Neural crest cell (in vitro differentiated cells): ENCODE data around the gene QPRT. TPM values are rescaled to one million over a fixed set of nuclear protein-coding genes. Genes with fewer than 3 reads are reported as not detected.

Experiments used
- DNase-seq: peaks from one replicate; pipeline ENCODE4 v3.0.0; 2021; ENCODE audit warnings: low read depth, mixed read lengths, low spot score
- H3K27ac Mint-ChIP-seq: one replicate; pipeline ENCODE4 v1.8.0; 2021; ENCODE audit warnings: mild to moderate bottlenecking, mixed read lengths; ENCODE audit not compliant: unreplicated experiment
- H3K27me3 Mint-ChIP-seq: 2 replicates; pipeline ENCODE4 v1.8.0; 2021; ENCODE audit warnings: low read depth, mild to moderate bottlenecking, mixed read lengths
- H3K36me3 Mint-ChIP-seq: 2 replicates; pipeline ENCODE4 v1.8.0; 2021; ENCODE audit warnings: low read depth, mild to moderate bottlenecking, mixed read lengths
- H3K4me1 Mint-ChIP-seq: 2 replicates; pipeline ENCODE4 v1.8.0; 2021; ENCODE audit warnings: mixed read lengths
- H3K4me3 Mint-ChIP-seq: one replicate; pipeline ENCODE4 v1.8.0; 2021; ENCODE audit warnings: mild to moderate bottlenecking, mixed read lengths
- H3K9me3 Mint-ChIP-seq: 2 replicates; pipeline ENCODE4 v1.8.0; 2021; ENCODE audit warnings: mixed read lengths
- total RNA-seq: library from RNA; stranded (reverse); gene quantifications from 2 replicates; pipeline ENCODE4 v1.2.1, GENCODE V29; 2021
- TF ChIP-seq, protein P1 (sequence below): fragments of 200-600 bp; sonication (generic); conservative IDR thresholded peaks from 2 replicates; pipeline ENCODE4 v1.5.0; 2021; ENCODE audit warnings: antibody characterized with exemption, mild to moderate bottlenecking

The QPRT gene
- total RNA-seq, 1 donor from 2014 or later: 77.3 TPM

DNA sequence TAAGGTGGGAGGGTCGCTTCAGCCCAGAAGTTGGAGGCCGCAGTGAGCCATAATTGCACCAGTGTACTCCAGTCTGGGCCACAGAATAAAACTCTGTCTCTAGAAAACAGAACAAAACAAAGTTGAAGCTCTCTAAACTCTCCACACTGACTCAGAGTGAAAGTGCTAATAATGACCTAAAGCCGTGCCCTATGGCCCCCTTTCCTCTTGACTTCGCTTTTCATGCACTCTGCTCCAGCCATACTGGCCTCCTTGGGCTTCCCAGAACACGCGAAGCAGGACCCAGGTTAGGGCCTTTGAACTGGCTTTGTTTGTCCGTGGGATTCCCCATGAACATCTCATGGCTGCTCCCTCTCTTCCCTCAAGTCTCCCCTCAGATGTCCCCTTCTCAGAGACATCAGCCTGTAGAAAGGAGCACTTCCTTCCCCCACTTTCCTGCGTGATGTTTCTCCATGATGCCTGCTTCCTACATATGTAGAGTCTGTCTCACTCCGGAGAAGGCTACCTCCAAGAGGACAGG lies 34.6 kb upstream of the QPRT start:
- no peaks in the 10 kb centered on the region for H3K27me3 Mint-ChIP-seq
- no peaks in the 10 kb centered on the region for H3K36me3 Mint-ChIP-seq
- H3K4me1 Mint-ChIP-seq: peaks cover 10% of the 10 kb centered on the region
- H3K27ac Mint-ChIP-seq: no peak overlapping the region
- no peak overlapping the region for H3K4me3 Mint-ChIP-seq
- H3K9me3 Mint-ChIP-seq: no peaks in the 10 kb centered on the region
- no peak for DNase-seq
- TF ChIP-seq, protein P1, sequence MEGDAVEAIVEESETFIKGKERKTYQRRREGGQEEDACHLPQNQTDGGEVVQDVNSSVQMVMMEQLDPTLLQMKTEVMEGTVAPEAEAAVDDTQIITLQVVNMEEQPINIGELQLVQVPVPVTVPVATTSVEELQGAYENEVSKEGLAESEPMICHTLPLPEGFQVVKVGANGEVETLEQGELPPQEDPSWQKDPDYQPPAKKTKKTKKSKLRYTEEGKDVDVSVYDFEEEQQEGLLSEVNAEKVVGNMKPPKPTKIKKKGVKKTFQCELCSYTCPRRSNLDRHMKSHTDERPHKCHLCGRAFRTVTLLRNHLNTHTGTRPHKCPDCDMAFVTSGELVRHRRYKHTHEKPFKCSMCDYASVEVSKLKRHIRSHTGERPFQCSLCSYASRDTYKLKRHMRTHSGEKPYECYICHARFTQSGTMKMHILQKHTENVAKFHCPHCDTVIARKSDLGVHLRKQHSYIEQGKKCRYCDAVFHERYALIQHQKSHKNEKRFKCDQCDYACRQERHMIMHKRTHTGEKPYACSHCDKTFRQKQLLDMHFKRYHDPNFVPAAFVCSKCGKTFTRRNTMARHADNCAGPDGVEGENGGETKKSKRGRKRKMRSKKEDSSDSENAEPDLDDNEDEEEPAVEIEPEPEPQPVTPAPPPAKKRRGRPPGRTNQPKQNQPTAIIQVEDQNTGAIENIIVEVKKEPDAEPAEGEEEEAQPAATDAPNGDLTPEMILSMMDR: no peak

DNA sequence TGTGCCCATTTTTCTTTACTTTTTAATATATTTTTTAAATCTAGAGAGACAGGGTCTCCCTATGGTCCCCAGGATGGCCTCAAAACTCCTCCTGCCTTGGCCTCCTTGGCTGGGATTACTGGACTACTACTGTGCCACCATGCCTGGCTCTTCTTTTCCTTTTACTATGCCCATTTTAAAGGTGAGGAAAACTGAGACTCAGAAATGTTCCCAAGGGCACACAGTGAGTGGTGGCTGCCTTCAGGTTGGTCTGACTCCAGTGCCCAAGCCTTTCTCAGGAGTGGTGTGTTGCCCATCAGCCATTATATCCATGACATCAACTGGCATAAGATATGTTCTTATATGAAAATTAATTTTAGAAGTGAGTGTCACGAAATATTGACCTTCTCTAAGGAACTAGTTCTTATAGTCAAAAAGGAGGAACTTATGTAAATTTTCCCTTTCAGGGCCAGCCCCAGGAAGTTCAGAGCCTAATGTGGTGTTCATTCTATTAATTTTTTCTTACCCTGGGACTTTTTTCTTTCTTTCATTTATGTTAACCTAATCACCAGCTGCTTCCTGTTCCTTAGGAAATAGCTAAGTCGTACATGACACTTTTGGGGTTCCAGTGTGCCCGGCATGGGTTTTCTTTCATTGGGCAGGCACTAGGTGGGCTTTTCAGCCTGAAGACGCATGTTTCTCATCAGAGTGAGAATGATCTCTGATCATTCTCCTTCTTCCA lies 33.8 kb upstream of the QPRT start:
- no peak overlapping the region for H3K4me3 Mint-ChIP-seq
- TF ChIP-seq, protein P1: no peak
- DNase-seq: no peak
- H3K36me3 Mint-ChIP-seq: no peaks in the 10 kb centered on the region
- peaks cover 15% of the 10 kb centered on the region for H3K4me1 Mint-ChIP-seq
- no peak overlapping the region for H3K27ac Mint-ChIP-seq
- H3K9me3 Mint-ChIP-seq: no peaks in the 10 kb centered on the region
- no peaks in the 10 kb centered on the region for H3K27me3 Mint-ChIP-seq

DNA sequence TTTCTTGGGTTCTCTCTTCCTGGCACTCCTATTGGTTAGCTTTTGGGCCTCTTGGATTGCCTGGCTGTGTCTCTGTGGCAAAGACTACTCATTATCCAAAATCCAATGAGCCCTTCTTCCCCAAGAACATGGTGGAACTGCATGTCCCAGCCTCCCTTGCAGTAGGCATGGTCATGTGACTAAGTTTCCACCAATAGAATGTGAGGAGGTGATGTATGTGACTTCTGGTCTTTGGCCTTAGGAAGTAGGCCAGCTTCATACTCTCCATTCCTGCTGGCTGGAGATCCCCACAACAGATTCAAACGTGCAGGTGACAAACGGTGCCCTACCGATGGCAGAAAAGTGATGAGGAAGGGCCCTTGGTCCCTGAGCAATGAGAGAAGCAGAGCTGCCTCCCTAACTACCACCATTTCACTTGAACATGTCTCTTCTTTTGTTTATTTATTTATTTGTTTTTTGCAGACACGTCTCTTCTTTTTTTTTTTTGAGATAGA lies 33.2 kb upstream of the QPRT start:
- H3K4me3 Mint-ChIP-seq: no peak overlapping the region
- no peaks in the 10 kb centered on the region for H3K9me3 Mint-ChIP-seq
- no peaks in the 10 kb centered on the region for H3K36me3 Mint-ChIP-seq
- DNase-seq: no peak
- peaks cover 15% of the 10 kb centered on the region for H3K4me1 Mint-ChIP-seq
- TF ChIP-seq, protein P1: no peak
- H3K27ac Mint-ChIP-seq: no peak overlapping the region
- H3K27me3 Mint-ChIP-seq: no peaks in the 10 kb centered on the region

DNA sequence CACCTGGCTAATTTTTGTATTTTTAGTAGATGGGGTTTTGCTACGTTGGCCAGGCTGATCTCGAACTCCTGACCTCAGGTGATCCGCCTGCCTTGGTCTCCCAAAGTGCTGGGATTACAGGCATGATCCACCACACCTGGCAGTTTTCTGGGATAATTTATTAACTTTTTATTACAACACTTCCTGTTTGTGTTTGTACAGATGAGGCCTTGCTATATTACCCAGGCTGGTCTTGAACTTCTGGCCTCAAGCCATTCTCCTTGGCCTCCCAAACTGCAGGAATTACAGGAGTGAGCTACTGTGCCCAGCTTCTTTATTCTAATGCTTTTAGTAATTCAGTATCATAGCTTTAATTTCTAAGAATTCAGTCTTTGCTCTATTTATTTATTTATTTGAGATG lies 32.0 kb upstream of the QPRT start:
- TF ChIP-seq, protein P1: no peak
- peaks cover 15% of the 10 kb centered on the region for H3K4me1 Mint-ChIP-seq
- no peak for DNase-seq
- H3K36me3 Mint-ChIP-seq: no peaks in the 10 kb centered on the region
- H3K27me3 Mint-ChIP-seq: no peaks in the 10 kb centered on the region
- no peaks in the 10 kb centered on the region for H3K9me3 Mint-ChIP-seq
- no peak overlapping the region for H3K27ac Mint-ChIP-seq
- H3K4me3 Mint-ChIP-seq: no peak overlapping the region

DNA sequence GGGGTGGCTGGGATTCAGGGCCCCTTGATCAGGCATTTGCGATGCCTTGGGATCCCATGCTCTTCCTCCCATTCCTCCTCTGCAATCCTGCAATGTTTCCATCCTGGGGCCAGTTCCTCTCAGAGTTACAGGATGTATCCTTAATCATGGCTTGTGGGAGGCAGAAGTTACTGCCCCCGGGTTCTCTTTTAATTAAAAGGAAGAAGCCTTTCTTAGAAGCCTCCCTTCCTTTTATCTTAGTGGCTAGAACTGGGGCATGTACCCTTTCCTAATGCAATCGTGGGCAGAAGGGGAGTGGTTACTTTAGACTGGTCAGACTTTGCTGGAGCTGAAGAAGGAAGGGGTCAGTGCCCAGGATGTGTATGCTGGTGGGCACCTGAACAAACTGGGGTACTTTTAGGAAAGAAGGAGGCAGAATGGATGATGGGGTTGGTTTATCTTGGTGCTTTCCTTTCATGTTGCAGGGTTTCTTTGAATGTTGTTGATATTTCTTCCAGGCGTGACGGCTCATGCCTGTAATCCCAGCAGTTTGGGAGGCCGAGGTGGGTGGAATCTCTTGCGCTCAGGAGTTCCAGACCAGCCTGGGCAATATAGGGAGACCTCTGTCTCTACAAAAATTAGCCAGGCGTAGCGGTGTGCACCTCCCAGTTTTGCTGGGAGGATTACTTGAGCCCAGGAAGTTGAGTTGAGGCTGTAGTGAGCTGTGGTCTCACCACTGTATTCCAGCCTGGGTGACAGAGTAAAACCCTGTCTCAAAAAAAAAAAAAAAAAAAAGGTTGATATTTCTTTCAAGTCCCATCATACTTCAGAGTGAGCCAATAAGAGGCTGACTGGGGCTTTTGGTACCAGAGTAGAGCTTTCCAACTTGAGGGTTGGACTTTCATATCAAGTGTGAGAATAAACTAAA lies 29.1 kb upstream of the QPRT start:
- DNase-seq: no peak
- Mint-ChIP-seq H3K9me3 (no peaks in the 10 kb centered on the region), H3K4me1 (peaks cover 20% of the 10 kb centered on the region), H3K27me3 (no peaks in the 10 kb centered on the region), H3K4me3 (no peak overlapping the region), H3K36me3 (no peaks in the 10 kb centered on the region), H3K27ac (no peak overlapping the region)
- TF ChIP-seq, protein P1: no peak
